HFFc6 (cell line): ENCODE data around the gene ZNHIT1. TPM values are rescaled to one million over a fixed set of nuclear protein-coding genes. Genes with fewer than 3 reads are reported as not detected.

Source experiments
- DNase-seq: peaks from one replicate; pipeline ENCODE4 v3.0.0-alpha.2; 2018
- H3K27ac Mint-ChIP-seq: 2 replicates; pipeline ENCODE4 v1.8.0; 2020; ENCODE audit warnings: mild to moderate bottlenecking, mixed read lengths
- H3K27me3 Mint-ChIP-seq: 2 replicates; pipeline ENCODE4 v1.8.0; 2021; ENCODE audit warnings: mild to moderate bottlenecking, moderate library complexity, mixed read lengths; ENCODE audit not compliant: insufficient read depth
- H3K36me3 Mint-ChIP-seq: 2 replicates; pipeline ENCODE4 v1.8.0; 2021; ENCODE audit warnings: low read depth, mixed read lengths
- H3K4me1 Mint-ChIP-seq: 2 replicates; pipeline ENCODE4 v1.8.0; 2020; ENCODE audit warnings: low read depth, mixed read lengths
- H3K4me3 Mint-ChIP-seq: 2 replicates; pipeline ENCODE4 v1.8.0; 2020; ENCODE audit warnings: mild to moderate bottlenecking, moderate library complexity, mixed read lengths
- H3K9me3 Mint-ChIP-seq: 2 replicates; pipeline ENCODE4 v1.8.0; 2020; ENCODE audit warnings: mild to moderate bottlenecking, mixed read lengths
- long read RNA-seq: library from polyadenylated mRNA; unstranded; transcript quantifications from one replicate; pipeline ENCODE4 v2.0.0, GENCODE V29; 2019
- total RNA-seq, 6 experiments: library from RNA; stranded (reverse); fragmentation: NEBNext Ultra II Directional; extraction: Animal tissue kit (Norgen Biotek cat#: 25700); gene quantifications; 2 replicates in 1 of 6; 3 replicates in 5 of 6; pipeline ENCODE4 v1.2.3, GENCODE V29; 2021
- TF ChIP-seq, protein P1 (sequence below): fragments of 200-600 bp; sonication (generic); IDR thresholded peaks from 2 replicates; pipeline ENCODE4 v1.5.0; 2021; ENCODE audit warnings: antibody characterized with exemption, mild to moderate bottlenecking

The ZNHIT1 gene
- total RNA-seq: 100 to 1,000 TPM in 2 of 6 experiments, 10 to 100 TPM in 4; 88.9 to 113 (median 94.0) TPM
- long read RNA-seq, transcript ZNHIT1-201 (5 exons, 1,225 nt): major isoform, 210 of 242 reads
- long read RNA-seq, transcript ZNHIT1-203 (4 exons, 2,898 nt): minor isoform, 20 of 242 reads
- long read RNA-seq, partial matches to known transcripts: 3 of 242 reads
- long read RNA-seq, other reads (novel, unspliced or antisense): 9 of 242 reads

- peaks cover 41% of the 10 kb centered on the region for H3K4me1 Mint-ChIP-seq
- H3K4me3 Mint-ChIP-seq: peak within 1 kb of the TSS; percentile 98
- H3K9me3 Mint-ChIP-seq: no peaks in the 10 kb centered on the region
- TF ChIP-seq, protein P1, sequence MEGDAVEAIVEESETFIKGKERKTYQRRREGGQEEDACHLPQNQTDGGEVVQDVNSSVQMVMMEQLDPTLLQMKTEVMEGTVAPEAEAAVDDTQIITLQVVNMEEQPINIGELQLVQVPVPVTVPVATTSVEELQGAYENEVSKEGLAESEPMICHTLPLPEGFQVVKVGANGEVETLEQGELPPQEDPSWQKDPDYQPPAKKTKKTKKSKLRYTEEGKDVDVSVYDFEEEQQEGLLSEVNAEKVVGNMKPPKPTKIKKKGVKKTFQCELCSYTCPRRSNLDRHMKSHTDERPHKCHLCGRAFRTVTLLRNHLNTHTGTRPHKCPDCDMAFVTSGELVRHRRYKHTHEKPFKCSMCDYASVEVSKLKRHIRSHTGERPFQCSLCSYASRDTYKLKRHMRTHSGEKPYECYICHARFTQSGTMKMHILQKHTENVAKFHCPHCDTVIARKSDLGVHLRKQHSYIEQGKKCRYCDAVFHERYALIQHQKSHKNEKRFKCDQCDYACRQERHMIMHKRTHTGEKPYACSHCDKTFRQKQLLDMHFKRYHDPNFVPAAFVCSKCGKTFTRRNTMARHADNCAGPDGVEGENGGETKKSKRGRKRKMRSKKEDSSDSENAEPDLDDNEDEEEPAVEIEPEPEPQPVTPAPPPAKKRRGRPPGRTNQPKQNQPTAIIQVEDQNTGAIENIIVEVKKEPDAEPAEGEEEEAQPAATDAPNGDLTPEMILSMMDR: peak; percentile 57
- H3K27me3 Mint-ChIP-seq: peaks cover 4% of the 10 kb centered on the region; the same call in 1 of the 2 replicates
- DNase-seq: peak; percentile 97
- peaks cover 15% of the 10 kb centered on the region for H3K36me3 Mint-ChIP-seq
- peak within 1 kb of the TSS; percentile 95 for H3K27ac Mint-ChIP-seq
Observed at GRCh38 chr7:101217388-101218235, at the start of gene ZNHIT1, which contains the start of gene PLOD3. TSS of gene ZNHIT1 (plus strand) at chr7:101218165. CDS start at chr7:101218196, 31 bp downstream. TSS of gene PLOD3 (minus strand) at chr7:101217581. CDS start at chr7:101217274, 307 bp downstream.

GRCh38 chr7:101168412-101169049 is 49.4 kb upstream of the ZNHIT1 start:
- Mint-ChIP-seq H3K27ac (no peak overlapping the region), H3K9me3 (no peaks in the 10 kb centered on the region), H3K4me3 (peak overlapping the region; percentile 75), H3K27me3 (peaks cover 55% of the 10 kb centered on the region), H3K36me3 (no peaks in the 10 kb centered on the region), H3K4me1 (peaks cover 71% of the 10 kb centered on the region)
- TF ChIP-seq, protein P1: no peak
- DNase-seq: no peak

- no peak for DNase-seq
- TF ChIP-seq, protein P1: no peak
- H3K27ac Mint-ChIP-seq: no peak overlapping the region
- peaks cover 60% of the 10 kb centered on the region for H3K27me3 Mint-ChIP-seq
- H3K9me3 Mint-ChIP-seq: no peaks in the 10 kb centered on the region
- H3K36me3 Mint-ChIP-seq: no peaks in the 10 kb centered on the region
- peaks cover 78% of the 10 kb centered on the region for H3K4me1 Mint-ChIP-seq
- peak overlapping the region; percentile 82 for H3K4me3 Mint-ChIP-seq
Observed at GRCh38 chr7:101169110-101169837, 48.7 kb upstream of the ZNHIT1 start.

DNA sequence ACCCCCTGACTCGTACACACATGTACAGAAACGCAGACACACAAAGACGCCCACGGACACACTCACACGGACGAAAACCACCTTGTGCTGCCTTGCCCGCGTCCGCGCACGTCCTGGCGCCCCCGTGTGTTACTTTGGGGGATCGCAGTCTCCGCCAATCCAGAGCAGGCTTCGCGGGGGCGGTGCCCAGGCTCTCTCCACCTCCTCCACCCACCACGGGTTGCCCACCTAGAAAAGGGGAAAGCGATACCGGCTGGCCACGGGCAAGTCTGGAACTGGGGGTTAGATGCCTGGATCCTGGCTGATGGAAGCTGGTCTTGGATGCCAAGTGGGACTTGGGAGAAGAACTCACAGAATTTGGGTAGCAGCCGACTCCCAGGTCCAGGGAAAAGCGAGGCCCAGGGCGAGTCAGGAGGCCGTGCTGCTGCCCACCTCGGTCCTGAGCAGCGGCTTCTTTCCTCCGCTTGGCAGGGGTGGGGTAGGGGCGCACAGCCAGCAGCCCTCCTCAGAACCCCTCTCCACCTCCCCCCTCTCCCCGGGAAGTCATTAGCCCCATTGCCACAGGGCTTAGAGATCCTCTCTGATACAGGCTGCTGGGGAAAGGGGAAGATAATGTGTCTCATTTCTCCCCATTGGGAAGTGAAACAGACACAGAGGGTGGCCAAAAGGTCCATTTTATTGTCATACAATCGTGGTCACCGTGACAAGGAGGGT is 48.0 kb upstream of the ZNHIT1 start:
- peaks cover 78% of the 10 kb centered on the region for H3K4me1 Mint-ChIP-seq
- no peak overlapping the region for H3K27ac Mint-ChIP-seq
- peak; percentile 54 for DNase-seq
- peak overlapping the region; percentile 82 for H3K4me3 Mint-ChIP-seq
- no peaks in the 10 kb centered on the region for H3K9me3 Mint-ChIP-seq
- TF ChIP-seq, protein P1: peak; percentile 93
- H3K36me3 Mint-ChIP-seq: no peaks in the 10 kb centered on the region
- H3K27me3 Mint-ChIP-seq: peaks cover 57% of the 10 kb centered on the region
